Hepatocyte (in vitro differentiated cells): ENCODE measurements around the gene CCR2. TPM values are rescaled to one million over a fixed set of nuclear protein-coding genes. Genes with fewer than 3 reads are reported as not detected.

Experiments
- DNase-seq: peaks from one replicate; pipeline ENCODE4 v3.0.0-alpha.2; 2016; ENCODE audit warnings: low spot score
- H2AFZ ChIP-seq: fragments of 200-600 bp; sonication (generic); 2 replicates; pipeline ENCODE4 v1.6.0; 2016; ENCODE audit warnings: antibody characterized with exemption, mild to moderate bottlenecking
- H3K27ac ChIP-seq: fragments of 200-600 bp; sonication (generic); 2 replicates; pipeline ENCODE4 v1.5.1; 2016; ENCODE audit warnings: mild to moderate bottlenecking
- H3K27me3 ChIP-seq: fragments of 200-600 bp; sonication (generic); 2 replicates; pipeline ENCODE4 v1.6.1; 2016
- H3K36me3 ChIP-seq: fragments of 200-600 bp; sonication (generic); replicated peaks from 2 replicates; pipeline ENCODE4 v1.5.1; 2016; ENCODE audit warnings: low read depth; ENCODE audit not compliant: insufficient read depth
- H3K4me1 ChIP-seq: fragments of 200-600 bp; sonication (generic); 2 replicates; pipeline ENCODE4 v1.5.1; 2016; ENCODE audit warnings: mild to moderate bottlenecking, moderate library complexity; ENCODE audit not compliant: insufficient read depth
- H3K4me2 ChIP-seq: fragments of 200-600 bp; sonication (generic); 2 replicates; pipeline ENCODE4 v1.6.0; 2016
- H3K4me3 ChIP-seq: fragments of 200-600 bp; sonication (generic); 2 replicates; pipeline ENCODE4 v1.5.1; 2016; ENCODE audit warnings: mild to moderate bottlenecking
- H3K79me2 ChIP-seq: fragments of 200-600 bp; sonication (generic); 2 replicates; pipeline ENCODE4 v1.6.0; 2017; ENCODE audit warnings: mild to moderate bottlenecking
- H3K9me2 ChIP-seq: fragments of 200-600 bp; sonication (generic); replicated peaks from 2 replicates; pipeline ENCODE4 v1.6.0; 2017; ENCODE audit warnings: mild to moderate bottlenecking; ENCODE audit not compliant: insufficient read depth
- H3K9me3 ChIP-seq: fragments of 200-600 bp; sonication (generic); 2 replicates; pipeline ENCODE4 v1.5.1; 2016; ENCODE audit warnings: low read depth, mild to moderate bottlenecking
- H4K20me1 ChIP-seq: fragments of 200-600 bp; sonication (generic); 2 replicates; pipeline ENCODE4 v1.6.0; 2016; ENCODE audit warnings: mild to moderate bottlenecking; ENCODE audit not compliant: insufficient read depth, poor library complexity, severe bottlenecking
- CTCF ChIP-seq: fragments of 200-600 bp; sonication (generic); IDR thresholded peaks from 2 replicates; pipeline ENCODE4 v1.5.1; 2016; ENCODE audit warnings: antibody characterized with exemption, mild to moderate bottlenecking; ENCODE audit not compliant: poor library complexity
- EZH2 ChIP-seq: fragments of 200-600 bp; sonication (generic); IDR thresholded peaks from 2 replicates; pipeline ENCODE4 v1.6.1; 2016; ENCODE audit warnings: antibody characterized with exemption, mild to moderate bottlenecking, borderline replicate concordance
- EZH2phosphoT487 ChIP-seq: fragments of 200-600 bp; sonication (generic); IDR thresholded peaks from one replicate; pipeline ENCODE4 v1.6.1; 2018; ENCODE audit warnings: antibody characterized with exemption, mild to moderate bottlenecking, low read depth, moderate library complexity; ENCODE audit not compliant: unreplicated experiment, severe bottlenecking
- WGBS: methylation state at CpG from one replicate; pipeline ENCODE4 v1.1.6; 2016; ENCODE audit warnings: low lambda C conversion rate; ENCODE audit errors: missing lambda C conversion rate; 5-methylcytosine and 5-hydroxymethylcytosine counted together
- polyA plus RNA-seq: library from polyadenylated mRNA; unstranded; fragments of >200 nt; fragmentation: Nextera tagmentation; extraction: Ambion mirVana; gene quantifications from 2 replicates; pipeline ENCODE4 v1.2.1, GENCODE V29; 2016
- total RNA-seq: library from RNA; depleted of rRNA; stranded (reverse); fragments of >200 nt; gene quantifications from 2 replicates; pipeline ENCODE4 v1.2.3, GENCODE V29; 2014

Gene CCR2
- total and polyA plus RNA-seq, 2 experiments from 2014 or later, result 0.23 TPM; not detected in 1

GRCh38 chr3:46344476-46344875 lies 9.4 kb upstream of the CCR2 start:
- Histone ChIP-seq H3K4me3 (no peak overlapping the region), H2AFZ (no peak overlapping the region), H3K27ac (no peak overlapping the region)

GRCh38 chr3:46348823-46349482 lies 5.0 kb upstream of the CCR2 start:
- TF ChIP-seq EZH2 (no peak), CTCF (no peak), EZH2phosphoT487 (no peak)

More at GRCh38 chr3:46344476-46344875, 9.4 kb upstream of the CCR2 start:
- H3K36me3 ChIP-seq, result no peaks in the 10 kb centered on the region
- H3K27me3 ChIP-seq, result no peaks in the 10 kb centered on the region
- H3K9me3 ChIP-seq, result no peaks in the 10 kb centered on the region
- 82% methylated on average over 4 of the region's 4 CpGs for WGBS
- no peaks in the 10 kb centered on the region for H3K9me2 ChIP-seq
- H3K4me2 ChIP-seq, result no peak overlapping the region
- H4K20me1 ChIP-seq, result no peaks in the 10 kb centered on the region
- H3K4me1 ChIP-seq, result no peaks in the 10 kb centered on the region
- TF ChIP-seq EZH2, result no peak
- no peak for TF ChIP-seq EZH2phosphoT487
- TF ChIP-seq CTCF, result no peak
- H3K79me2 ChIP-seq, result no peaks in the 10 kb centered on the region
- no peak for DNase-seq

GRCh38 chr3:46349484-46350261 lies 4.2 kb upstream of the CCR2 start:
- no peak for TF ChIP-seq CTCF
- no peak for TF ChIP-seq EZH2phosphoT487
- no peak for TF ChIP-seq EZH2
- Histone ChIP-seq H3K4me1 (peaks cover 7% of the 10 kb centered on the region), H3K9me2 (no peaks in the 10 kb centered on the region), H3K9me3 (no peaks in the 10 kb centered on the region), H3K27ac (no peak overlapping the region), H3K4me3 (no peak overlapping the region), H3K36me3 (no peaks in the 10 kb centered on the region), H4K20me1 (no peaks in the 10 kb centered on the region), H3K27me3 (no peaks in the 10 kb centered on the region), H3K79me2 (no peaks in the 10 kb centered on the region), H3K4me2 (no peak overlapping the region), H2AFZ (no peak overlapping the region)
- DNase-seq, result no peak
- 86% methylated on average over 2 of the region's 2 CpGs for WGBS

More at GRCh38 chr3:46348823-46349482, 5.0 kb upstream of the CCR2 start:
- H2AFZ ChIP-seq, result no peak overlapping the region
- no peaks in the 10 kb centered on the region for H3K79me2 ChIP-seq
- H4K20me1 ChIP-seq, result no peaks in the 10 kb centered on the region
- H3K36me3 ChIP-seq, result no peaks in the 10 kb centered on the region
- no peak overlapping the region for H3K27ac ChIP-seq
- peaks cover 1% of the 10 kb centered on the region for H3K4me1 ChIP-seq
- H3K4me3 ChIP-seq, result no peak overlapping the region
- no peaks in the 10 kb centered on the region for H3K9me3 ChIP-seq
- no peak for DNase-seq
- H3K9me2 ChIP-seq, result no peaks in the 10 kb centered on the region
- 85% methylated on average over 3 of the region's 3 CpGs for WGBS
- H3K27me3 ChIP-seq, result no peaks in the 10 kb centered on the region
- no peak overlapping the region for H3K4me2 ChIP-seq
